CD4-positive, alpha-beta T cell treated with Interferon alpha-2 for 1 hour (primary cell): ENCODE data around the gene HAS3.
A peak's percentile ranks its signal among the peaks of the same experiment; 100 is the strongest.
"Not testable (repeated sequence)": the region's sequence is repeated elsewhere in the genome, so short reads cannot be mapped to it uniquely, and the experiment has no call there.

Experiments
- DNase-seq, 2 donors: peaks; one replicate each; pipeline ENCODE4 v3.0.0-alpha.2; 2020 to 2022

HAS3 gene

GRCh38 chr16:69118468-69118867, 13.0 kb downstream of the HAS3 start:
- no peak for DNase-seq

GRCh38 chr16:69118994-69119393, 13.5 kb downstream of the HAS3 start:
- no peak for DNase-seq

- no peak for DNase-seq
These were observed 14.1 kb downstream of the HAS3 start for GRCh38 chr16:69119536-69119935.

GRCh38 chr16:69120096-69120664, 14.7 kb downstream of the HAS3 start:
- no peak for DNase-seq

- peak; percentile 67 to 77 for DNase-seq
These were observed 18.5 kb downstream of the HAS3 start for GRCh38 chr16:69123910-69124309.

- DNase-seq: not testable (repeated sequence)
These were observed 19.0 kb downstream of the HAS3 start for GRCh38 chr16:69124406-69124805.

- DNase-seq: not testable (repeated sequence)
These were observed 19.5 kb downstream of the HAS3 start for GRCh38 chr16:69124961-69125360.

- DNase-seq: no peak
These were observed 20.8 kb downstream of the HAS3 start for GRCh38 chr16:69126221-69126620.

GRCh38 chr16:69126801-69127200, 21.3 kb downstream of the HAS3 start:
- not testable (repeated sequence) for DNase-seq

GRCh38 chr16:69127966-69128510, 22.6 kb downstream of the HAS3 start:
- DNase-seq: no peak

GRCh38 chr16:69130461-69130860, 25.0 kb downstream of the HAS3 start:
- DNase-seq: peak in 1 of 2 donors; percentile 14

GRCh38 chr16:69131167-69131838, 25.9 kb downstream of the HAS3 start:
- peak in 1 of 2 donors; percentile 30 for DNase-seq

- DNase-seq: peak; percentile 58 to 77
These were observed 26.5 kb downstream of the HAS3 start for GRCh38 chr16:69131839-69132423.

- DNase-seq: peak; percentile 79 to 87
These were observed 27.2 kb downstream of the HAS3 start, which contains the start of the genes CHTF8 and UTP4 for GRCh38 chr16:69132424-69133252. Gene CHTF8 (minus strand): TSS chr16:69132588. CDS start chr16:69121458, 11,130 bp downstream. Gene UTP4 (plus strand): TSS chr16:69132649. CDS start chr16:69133460, 811 bp downstream.

GRCh38 chr16:69133373-69133954, 28.0 kb downstream of the HAS3 start:
- DNase-seq: no peak

GRCh38 chr16:69138608-69139007, 33.2 kb downstream of the HAS3 start:
- DNase-seq: no peak

GRCh38 chr16:69139464-69139863, 34.0 kb downstream of the HAS3 start:
- not testable (repeated sequence) for DNase-seq

- no peak for DNase-seq
These were observed 35.6 kb downstream of the HAS3 start for GRCh38 chr16:69141014-69141413.

- no peak for DNase-seq
These were observed 36.5 kb downstream of the HAS3 start for GRCh38 chr16:69141936-69142335.

GRCh38 chr16:69143116-69143515, 37.7 kb downstream of the HAS3 start:
- no peak for DNase-seq

GRCh38 chr16:69145658-69146057, 40.2 kb downstream of the HAS3 start:
- DNase-seq: no peak

GRCh38 chr16:69149621-69150020, 44.2 kb downstream of the HAS3 start:
- DNase-seq: not testable (repeated sequence)
